H1 (cell line): ENCODE data around the gene LMX1A. TPM values are rescaled to one million over a fixed set of nuclear protein-coding genes. Genes with fewer than 3 reads are reported as not detected.

Source experiments
- CTCF ChIA-PET: fragments of 300-600 bp; sonication (Branson Sonifier 250); formaldehyde crosslinking; loops from one replicate; lab custom pipeline; 2021; ENCODE audit not compliant: partially characterized antibody; lab: Charles Lee
- POLR2A ChIA-PET: fragments of 300-600 bp; sonication (Branson Sonifier 250); formaldehyde crosslinking; loops from one replicate; lab custom pipeline; 2021; ENCODE audit warnings: inconsistent platforms; ENCODE audit not compliant: partially characterized antibody; lab: Charles Lee
- DNase-seq, 2 experiments: peaks; one replicate each; pipeline versions ENCODE4 v3.0.0 to v3.0.0-alpha.2; 2010 to 2022; ENCODE audit warnings: low spot score in 2 of 2, low read depth in 1 of 2, mixed read lengths in 1 of 2
- FAIRE-seq: peaks from 2 replicates; lab custom pipeline; 2011; peaks lifted over from hg19 to GRCh38; lab: Jason Lieb, UNC
- H2AFZ ChIP-seq: 2 replicates; pipeline ENCODE4 v1.8.1; 2012; ENCODE audit warnings: low read length, inconsistent platforms
- H2AK5ac ChIP-seq: 2 replicates; pipeline ENCODE4 v1.6.1; 2013; ENCODE audit warnings: low read depth, low read length
- H2BK120ac ChIP-seq: replicated peaks from 2 replicates; pipeline ENCODE3; 2013; ENCODE audit warnings: low read depth, low read length, inconsistent platforms
- H2BK12ac ChIP-seq: 2 replicates; pipeline ENCODE4 v1.6.1; 2013; ENCODE audit warnings: low read depth, low read length
- H2BK15ac ChIP-seq: 2 replicates; pipeline ENCODE4 v1.6.1; 2013; ENCODE audit warnings: low read length
- H2BK20ac ChIP-seq: 2 replicates; pipeline ENCODE4 v1.6.1; 2013; ENCODE audit warnings: low read length
- H2BK5ac ChIP-seq: 2 replicates; pipeline ENCODE4 v1.6.1; 2013; ENCODE audit warnings: low read depth, low read length
- H3K14ac ChIP-seq: 2 replicates; pipeline ENCODE4 v1.6.1; 2013; ENCODE audit warnings: inconsistent platforms; ENCODE audit not compliant: insufficient read length
- H3K18ac ChIP-seq: 2 replicates; pipeline ENCODE4 v1.6.1; 2013; ENCODE audit warnings: low read length; ENCODE audit errors: extremely low read depth
- H3K23ac ChIP-seq: 2 replicates; pipeline ENCODE4 v1.6.1; 2013; ENCODE audit warnings: inconsistent platforms; ENCODE audit not compliant: insufficient read length
- H3K23me2 ChIP-seq: 2 replicates; pipeline ENCODE4 v1.6.1; 2013; ENCODE audit warnings: low read depth, low read length
- H3K27ac ChIP-seq: 2 replicates; pipeline ENCODE4 v1.6.1; 2011; ENCODE audit warnings: low read depth, low read length, inconsistent platforms
- H3K27me3 ChIP-seq, 4 experiments: replicated peaks in 1 of 4; 1 replicate in 1 of 4; 2 replicates in 3 of 4; pipeline versions ENCODE4 v1.6.1 to v1.8.1; 2011 to 2013; ENCODE audit warnings: low read length in 3 of 4, mild to moderate bottlenecking in 3 of 4, inconsistent platforms in 2 of 4, mixed read lengths in 2 of 4, moderate library complexity in 1 of 4; ENCODE audit not compliant: control insufficient read depth in 3 of 4, insufficient read depth in 3 of 4; ENCODE audit errors: extremely low read depth in 1 of 4
- H3K36me3 ChIP-seq, 4 experiments: 2 replicates each; pipeline versions ENCODE4 v1.6.1 to v1.8.1; 2011 to 2013; ENCODE audit warnings: mild to moderate bottlenecking in 4 of 4, low read length in 3 of 4, moderate library complexity in 2 of 4, control low read depth in 1 of 4, inconsistent platforms in 1 of 4; ENCODE audit not compliant: insufficient read depth in 4 of 4, control insufficient read depth in 2 of 4
- H3K4ac ChIP-seq: replicated peaks from 2 replicates; pipeline ENCODE3; 2013; ENCODE audit warnings: low read length, low read depth, mixed read lengths, inconsistent platforms; ENCODE audit not compliant: insufficient read length
- H3K4me1 ChIP-seq, 4 experiments: replicated peaks in 1 of 4; 1 replicate in 1 of 4; 2 replicates in 3 of 4; pipeline versions ENCODE4 v1.6.1 to v1.8.1; 2011 to 2013; ENCODE audit warnings: low read length in 3 of 4, inconsistent platforms in 2 of 4, mixed read lengths in 1 of 4; ENCODE audit not compliant: insufficient read depth in 4 of 4, control insufficient read depth in 3 of 4
- H3K4me2 ChIP-seq, 2 experiments: 2 replicates each; pipeline versions ENCODE4 v1.6.1 to v1.8.1; 2011 to 2013; ENCODE audit warnings: low read depth in 2 of 2, low read length in 2 of 2, control low read depth in 1 of 2, inconsistent platforms in 1 of 2, mild to moderate bottlenecking in 1 of 2; ENCODE audit not compliant: insufficient read depth in 1 of 2
- H3K4me3 ChIP-seq, 4 experiments: fragments of 200-600, 300-600 bp in 1 of 4; sonication (generic), shearing (Covaris generic), sonication (Bioruptor Twin) in 1 of 4; 2 replicates each; pipeline versions ENCODE4 v1.5.1 to v1.8.1; 2011 to 2016; ENCODE audit warnings: low read length in 4 of 4, low read depth in 3 of 4, control low read depth in 2 of 4, inconsistent platforms in 2 of 4, mild to moderate bottlenecking in 2 of 4, mixed read lengths in 1 of 4, moderate library complexity in 1 of 4; ENCODE audit not compliant: insufficient read depth in 2 of 4; ENCODE audit errors: extremely low read depth in 1 of 4
- H3K56ac ChIP-seq: replicated peaks from 2 replicates; pipeline ENCODE3; 2013; ENCODE audit warnings: low read depth, mild to moderate bottlenecking, mixed read lengths, low read length, inconsistent platforms; ENCODE audit not compliant: insufficient read length
- H3K79me1 ChIP-seq: 2 replicates; pipeline ENCODE4 v1.6.1; 2013; ENCODE audit warnings: low read depth, low read length, control low read depth
- H3K79me2 ChIP-seq, 2 experiments: 2 replicates each; pipeline versions ENCODE4 v1.6.1 to v1.8.1; 2012 to 2013; ENCODE audit warnings: low read length in 2 of 2, mild to moderate bottlenecking in 2 of 2, inconsistent platforms in 1 of 2; ENCODE audit not compliant: insufficient read depth in 2 of 2, control insufficient read depth in 1 of 2
- H3K9ac ChIP-seq, 4 experiments: replicated peaks in 1 of 4; 1 replicate in 1 of 4; 2 replicates in 3 of 4; pipeline versions ENCODE4 v1.6.1 to v1.8.1; 2011 to 2013; ENCODE audit warnings: low read depth in 3 of 4, low read length in 3 of 4, control low read depth in 2 of 4, mild to moderate bottlenecking in 2 of 4, moderate library complexity in 2 of 4, inconsistent platforms in 1 of 4; ENCODE audit errors: extremely low read depth in 1 of 4
- H3K9me3 ChIP-seq, 2 experiments: 2 replicates each; pipeline versions ENCODE4 v1.6.1 to v1.8.1; 2012 to 2013; ENCODE audit warnings: mild to moderate bottlenecking in 2 of 2, moderate library complexity in 2 of 2, control low read depth in 1 of 2, inconsistent platforms in 1 of 2, low read depth in 1 of 2, low read length in 1 of 2, mixed read lengths in 1 of 2; ENCODE audit not compliant: insufficient read depth in 2 of 2
- H4K20me1 ChIP-seq, 2 experiments: replicated peaks in 1 of 2; 2 replicates each; pipeline versions ENCODE3 to v1.8.1; 2011 to 2013; ENCODE audit warnings: inconsistent platforms in 2 of 2, low read length in 2 of 2, mild to moderate bottlenecking in 1 of 2; ENCODE audit not compliant: insufficient read depth in 2 of 2, control insufficient read depth in 1 of 2
- H4K5ac ChIP-seq: 2 replicates; pipeline ENCODE4 v1.6.1; 2013; ENCODE audit warnings: low read length, low read depth, mixed read lengths, inconsistent platforms; ENCODE audit not compliant: insufficient read length
- H4K8ac ChIP-seq: 2 replicates; pipeline ENCODE4 v1.8.0; 2013; ENCODE audit warnings: mild to moderate bottlenecking, moderate library complexity, low read length, inconsistent platforms; ENCODE audit not compliant: insufficient read depth; ENCODE audit errors: extremely low read depth
- H4K91ac ChIP-seq: replicated peaks from 2 replicates; pipeline ENCODE3; 2013; ENCODE audit warnings: low read length, mixed read lengths, inconsistent platforms; ENCODE audit not compliant: insufficient read length
- BCL11A ChIP-seq, 2 experiments: IDR thresholded peaks; one replicate each; pipeline ENCODE4 v1.6.1; 2011; ENCODE audit warnings: low read depth in 2 of 2, low read length in 2 of 2, mild to moderate bottlenecking in 2 of 2
- GTF2F1 ChIP-seq: IDR thresholded peaks from 2 replicates; pipeline ENCODE4 v1.6.1; 2012; ENCODE audit warnings: low read depth, low read length, improper control_type of control experiment, borderline replicate concordance
- KDM5A ChIP-seq: fragments of 200-600 bp; IDR thresholded peaks from 2 replicates; pipeline ENCODE4 v1.7.1; 2012; ENCODE audit warnings: mild to moderate bottlenecking, low read length, inconsistent platforms, mixed read lengths
- MAFK ChIP-seq: IDR thresholded peaks from 2 replicates; pipeline ENCODE4 v1.6.1; 2012; ENCODE audit warnings: low read depth, mild to moderate bottlenecking, improper control_type of control experiment, low read length
- POLR2AphosphoS5 ChIP-seq: IDR thresholded peaks from 2 replicates; pipeline ENCODE4 v1.6.1; 2011; ENCODE audit warnings: low read depth, low read length
- RBBP5 ChIP-seq: IDR thresholded peaks from 2 replicates; pipeline ENCODE4 v1.7.1; 2012; ENCODE audit warnings: low read depth, mild to moderate bottlenecking, inconsistent platforms, low read length, moderate library complexity, borderline replicate concordance
- ZNF274 ChIP-seq: IDR thresholded peaks from 2 replicates; pipeline ENCODE4 v1.7.0; 2012; ENCODE audit warnings: low read length, borderline replicate concordance; ENCODE audit errors: extremely low read depth
- WGBS, 2 experiments: shearing (Covaris generic) in 1 of 2; methylation state at CpG; one replicate each; pipeline versions ENCODE4 v1.1.6 to v1.1.7; 2013 to 2015; ENCODE audit warnings: low lambda C conversion rate in 2 of 2, mixed read lengths in 2 of 2, inconsistent platforms in 1 of 2, low coverage in 1 of 2, missing lambda C conversion rate in 1 of 2; ENCODE audit not compliant: insufficient replicate concordance in 2 of 2, insufficient coverage in 1 of 2, insufficient read length in 1 of 2; ENCODE audit errors: extremely low coverage in 1 of 2, missing lambda C conversion rate in 1 of 2; 5-methylcytosine and 5-hydroxymethylcytosine counted together
- polyA plus RNA-seq, 7 experiments: library from polyadenylated mRNA; depleted of rRNA in 3 of 7; stranded (reverse) in 5 of 7; unstranded in 2 of 7; fragments of >200 nt in 5 of 7; fragments of 200-250 nt in 2 of 7; gene quantifications; 1 replicate in 5 of 7; 2 replicates in 1 of 7; 4 replicates in 1 of 7; pipeline versions ENCODE4 v1.2.1 to v1.2.3, GENCODE V29; 2011 to 2013; ENCODE audit warnings: missing spikeins in 2 of 7, mixed read lengths in 2 of 7
- total RNA-seq: library from RNA; stranded (reverse); fragmentation: NEBNext Ultra II Directional; extraction: Animal tissue kit (Norgen Biotek cat#: 25700); gene quantifications from 2 replicates; pipeline ENCODE4 v1.2.1, GENCODE V29; 2021
- TF ChIP-seq, protein P1 (sequence below): IDR thresholded peaks from 2 replicates; pipeline ENCODE4 v1.6.1; 2012; ENCODE audit warnings: inconsistent platforms
- TF ChIP-seq, protein P2 (sequence below): IDR thresholded peaks from 2 replicates; pipeline ENCODE4 v1.6.1; 2011; ENCODE audit warnings: low read depth, mild to moderate bottlenecking, low read length; ENCODE audit not compliant: insufficient read depth
- TF ChIP-seq, protein P3 (sequence below), 3 experiments: IDR thresholded peaks; 1 replicate in 2 of 3; 2 replicates in 1 of 3; pipeline versions ENCODE4 v1.5.1 to v1.6.1; 2011; ENCODE audit warnings: low read length in 3 of 3, mild to moderate bottlenecking in 3 of 3, inconsistent platforms in 2 of 3, low read depth in 1 of 3, moderate library complexity in 1 of 3; ENCODE audit not compliant: insufficient read depth in 1 of 3; ENCODE audit errors: control extremely low read depth in 1 of 3

The LMX1A gene
- total and polyA plus RNA-seq, 2 of the 8 experiments (the other 6 are each of a cell fraction or from before 2014, with no cell fraction given) = not detected

DNA sequence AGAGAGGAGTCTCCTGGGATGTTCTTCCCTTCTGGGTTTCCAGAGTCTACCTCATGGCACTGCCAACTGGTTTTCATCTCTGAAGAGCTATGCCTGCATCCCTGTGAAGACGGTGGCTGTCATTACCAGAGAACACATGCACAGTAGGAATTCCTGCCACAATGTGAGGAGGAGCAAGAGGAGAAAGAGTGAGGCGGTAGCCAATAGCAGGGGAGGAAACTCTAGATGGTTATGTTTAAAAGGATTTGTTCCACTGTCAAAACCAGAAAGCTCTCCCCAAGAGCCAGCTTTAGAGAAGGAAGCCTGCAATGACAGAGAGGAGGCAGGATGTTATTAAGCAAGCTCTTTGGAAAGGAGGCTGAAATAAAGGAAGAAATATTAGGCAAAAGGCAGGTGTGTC, 12.3 kb downstream of the LMX1A start:
- Histone ChIP-seq H3K4me1 (peaks cover 0 to 4% (median 2%) of the 10 kb centered on the region in 4 experiments; a peak in 3 of 7 replicates), H3K56ac (no peak overlapping the region), H3K9ac (no peak overlapping the region), H2BK12ac (no peak overlapping the region), H3K79me2 (no peaks in the 10 kb centered on the region), H3K4me3 (no peak overlapping the region), H2AFZ (no peak overlapping the region), H4K8ac (no peak overlapping the region), H3K4me2 (0 out of 4 replicates have a peak overlapping the region, but pooled peaks of 1 of the 2 experiments have one; percentile 6), H4K20me1 (no peaks in the 10 kb centered on the region), H2BK20ac (no peak overlapping the region), H3K36me3 (no peaks in the 10 kb centered on the region), H3K14ac (no peak overlapping the region), H3K23ac (no peak overlapping the region), H3K27me3 (peaks cover 0 to 2% (median under 1%) of the 10 kb centered on the region in 4 experiments; a peak in 2 of 7 replicates), H2BK15ac (no peak overlapping the region), H3K9me3 (no peaks in the 10 kb centered on the region), H3K18ac (no peak overlapping the region), H2AK5ac (no peak overlapping the region), H3K4ac (no peak overlapping the region), H3K27ac (no peak overlapping the region), H2BK5ac (no peak overlapping the region), H4K91ac (no peak overlapping the region), H3K23me2 (no peaks in the 10 kb centered on the region), H2BK120ac (no peak overlapping the region), H4K5ac (no peak overlapping the region), H3K79me1 (no peaks in the 10 kb centered on the region)
- no peak for TF ChIP-seq ZNF274
- TF ChIP-seq RBBP5 = no peak
- TF ChIP-seq, protein P1, sequence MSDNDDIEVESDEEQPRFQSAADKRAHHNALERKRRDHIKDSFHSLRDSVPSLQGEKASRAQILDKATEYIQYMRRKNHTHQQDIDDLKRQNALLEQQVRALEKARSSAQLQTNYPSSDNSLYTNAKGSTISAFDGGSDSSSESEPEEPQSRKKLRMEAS = no peak
- TF ChIP-seq MAFK = no peak
- no peak for TF ChIP-seq POLR2AphosphoS5
- TF ChIP-seq, protein P2, sequence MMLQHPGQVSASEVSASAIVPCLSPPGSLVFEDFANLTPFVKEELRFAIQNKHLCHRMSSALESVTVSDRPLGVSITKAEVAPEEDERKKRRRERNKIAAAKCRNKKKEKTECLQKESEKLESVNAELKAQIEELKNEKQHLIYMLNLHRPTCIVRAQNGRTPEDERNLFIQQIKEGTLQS = no peak
- no peak for TF ChIP-seq GTF2F1
- no peak for TF ChIP-seq BCL11A (IDR thresholded peaks at IDR 0.05; ENCODE audit: low read depth in 2 of 2, low read length in 2 of 2)
- TF ChIP-seq, protein P3, sequence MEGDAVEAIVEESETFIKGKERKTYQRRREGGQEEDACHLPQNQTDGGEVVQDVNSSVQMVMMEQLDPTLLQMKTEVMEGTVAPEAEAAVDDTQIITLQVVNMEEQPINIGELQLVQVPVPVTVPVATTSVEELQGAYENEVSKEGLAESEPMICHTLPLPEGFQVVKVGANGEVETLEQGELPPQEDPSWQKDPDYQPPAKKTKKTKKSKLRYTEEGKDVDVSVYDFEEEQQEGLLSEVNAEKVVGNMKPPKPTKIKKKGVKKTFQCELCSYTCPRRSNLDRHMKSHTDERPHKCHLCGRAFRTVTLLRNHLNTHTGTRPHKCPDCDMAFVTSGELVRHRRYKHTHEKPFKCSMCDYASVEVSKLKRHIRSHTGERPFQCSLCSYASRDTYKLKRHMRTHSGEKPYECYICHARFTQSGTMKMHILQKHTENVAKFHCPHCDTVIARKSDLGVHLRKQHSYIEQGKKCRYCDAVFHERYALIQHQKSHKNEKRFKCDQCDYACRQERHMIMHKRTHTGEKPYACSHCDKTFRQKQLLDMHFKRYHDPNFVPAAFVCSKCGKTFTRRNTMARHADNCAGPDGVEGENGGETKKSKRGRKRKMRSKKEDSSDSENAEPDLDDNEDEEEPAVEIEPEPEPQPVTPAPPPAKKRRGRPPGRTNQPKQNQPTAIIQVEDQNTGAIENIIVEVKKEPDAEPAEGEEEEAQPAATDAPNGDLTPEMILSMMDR (IDR thresholded peaks at IDR 0.05; ENCODE audit: control extremely low read depth in 1 of 3, insufficient read depth in 1 of 3, low read depth in 1 of 3, low read length in 3 of 3) = no peak
- no peak for TF ChIP-seq KDM5A
- POLR2A ChIA-PET = interaction anchor here (0.8 kb wide), 1 partner anchor 8 kb away, joined by 3 read pairs; no protein-coding TSS in a partner anchor
- no peak for DNase-seq
- FAIRE-seq = no peak
- WGBS, 2 experiments = 43% methylated on average over 2 of the region's 2 CpGs; no CpG with 5 or more reads in 1 of the 2 experiments
- CTCF ChIA-PET = interaction anchor here (0.6 to 5.6 kb wide), 21 partner anchors 12 to 598 kb away, joined by 3 to 50 read pairs (median 3); partner anchors contain the start of gene LMX1A
